Right atrium auricular region (tissue), 2 donors: ENCODE results near the gene CSNK2A3. TPM values are rescaled to one million over a fixed set of nuclear protein-coding genes. Genes with fewer than 3 reads are reported as not detected.

Experiments
- DNase-seq: peaks from one replicate; pipeline ENCODE4 v3.0.0-alpha.2; 2019; ENCODE audit warnings: low spot score
- H3K27ac ChIP-seq, 2 donors: fragments of 200-600 bp; sonication (generic); 1 replicate in 1 of 2; 2 replicates in 1 of 2; pipeline ENCODE4 v1.5.1; 2016 to 2019
- H3K27me3 ChIP-seq, 2 donors: fragments of 200-600 bp; sonication (generic); one replicate each; pipeline versions ENCODE4 v1.5.1 to v1.6.0; 2017 to 2019
- H3K36me3 ChIP-seq: fragments of 200-600 bp; sonication (generic); one replicate; pipeline ENCODE4 v1.5.1; 2016
- H3K4me1 ChIP-seq, 2 donors: fragments of 200-600 bp; sonication (generic); one replicate each; pipeline versions ENCODE4 v1.5.1 to v1.6.0; 2017 to 2019
- H3K4me3 ChIP-seq, 2 donors: fragments of 200-600 bp; sonication (generic); 1 replicate in 1 of 2; 2 replicates in 1 of 2; pipeline ENCODE4 v1.5.1; 2017 to 2019; ENCODE audit warnings: mild to moderate bottlenecking in 1 of 2, moderate library complexity in 1 of 2
- H3K9me3 ChIP-seq, 2 donors: fragments of 200-600 bp; sonication (generic); one replicate each; pipeline ENCODE4 v1.5.1; 2019
- CTCF ChIP-seq, 2 donors: fragments of 200-600 bp; sonication (generic); IDR thresholded peaks; one replicate each; pipeline ENCODE4 v1.5.1; 2019; ENCODE audit warnings: antibody characterized with exemption in 2 of 2
- total RNA-seq, 2 donors: library from RNA; depleted of rRNA; stranded (reverse); fragments of >200 nt; gene quantifications; one replicate each; pipeline ENCODE4 v1.1.0, GENCODE V29; 2016

Gene CSNK2A3
- total RNA-seq, 2 donors from 2014 or later = 0.75 to 1.3 TPM

DNA sequence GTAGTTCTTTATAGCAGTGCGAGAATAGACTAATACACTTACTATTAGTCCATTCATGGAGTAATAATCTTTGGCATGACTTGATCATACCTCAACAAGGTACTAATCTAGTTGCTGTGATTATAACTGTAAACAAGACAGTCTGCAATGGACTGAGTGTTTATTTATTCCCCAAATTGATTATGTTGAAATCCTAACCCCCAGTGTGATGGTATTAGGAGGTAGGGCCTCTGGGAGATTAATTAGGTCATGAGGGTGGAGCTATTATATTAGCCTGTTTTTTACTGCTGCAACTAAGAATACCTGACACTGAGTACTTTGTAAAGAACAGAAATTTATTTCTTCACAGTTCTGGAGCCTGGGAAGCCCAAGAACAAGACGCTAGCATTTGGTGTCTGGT lies 30.9 kb upstream of the CSNK2A3 start:
- Histone ChIP-seq H3K27ac (no peak overlapping the region), H3K4me3 (no peak overlapping the region), H3K9me3 (no peaks in the 10 kb centered on the region), H3K4me1 (no peaks in the 10 kb centered on the region), H3K36me3 (no peaks in the 10 kb centered on the region), H3K27me3 (no peaks in the 10 kb centered on the region)
- no peak for DNase-seq
- TF ChIP-seq CTCF (IDR thresholded peaks at IDR 0.05) = no peak

- no peak overlapping the region for H3K27ac ChIP-seq
- H3K36me3 ChIP-seq = no peaks in the 10 kb centered on the region
- no peak for DNase-seq
- H3K27me3 ChIP-seq = no peaks in the 10 kb centered on the region
- no peaks in the 10 kb centered on the region for H3K4me1 ChIP-seq
- no peak for TF ChIP-seq CTCF (IDR thresholded peaks at IDR 0.05)
- H3K4me3 ChIP-seq = no peak overlapping the region
- H3K9me3 ChIP-seq = no peaks in the 10 kb centered on the region
Measured at GRCh38 chr11:11382858-11383532, 29.9 kb upstream of the CSNK2A3 start.

DNA sequence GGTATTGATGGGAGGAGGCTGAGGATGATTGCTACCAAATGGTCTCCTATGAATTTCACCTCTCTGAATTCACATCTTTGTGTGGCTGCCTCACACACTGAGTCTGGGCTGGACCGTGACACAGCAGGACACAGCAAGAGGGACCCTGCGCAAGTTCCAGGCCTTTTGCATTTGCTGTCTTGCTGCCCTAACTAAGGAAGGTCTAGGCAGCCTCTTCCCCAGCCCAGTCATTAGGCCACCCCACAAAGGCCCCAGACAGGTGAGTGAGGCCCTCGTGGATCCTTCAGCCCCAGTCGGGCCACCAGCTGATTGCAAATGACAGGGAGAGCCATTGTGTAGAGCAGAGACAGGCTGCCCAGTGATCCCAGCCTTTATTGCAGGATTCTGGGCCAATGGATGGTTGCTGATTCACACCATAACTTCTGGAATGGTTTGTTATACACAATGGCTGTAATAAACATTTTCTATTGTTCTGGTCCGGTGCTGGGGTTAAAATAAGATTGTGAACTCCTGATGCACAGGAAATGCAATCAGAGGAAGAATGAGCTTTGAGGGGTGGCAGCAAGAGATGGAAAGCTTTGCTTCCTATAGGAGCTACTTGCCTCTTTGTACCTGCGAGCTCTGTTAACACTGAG lies 28.5 kb upstream of the CSNK2A3 start:
- TF ChIP-seq CTCF (IDR thresholded peaks at IDR 0.05) = no peak
- Histone ChIP-seq H3K9me3 (no peaks in the 10 kb centered on the region), H3K4me1 (no peaks in the 10 kb centered on the region), H3K36me3 (no peaks in the 10 kb centered on the region), H3K27ac (no peak overlapping the region), H3K27me3 (no peaks in the 10 kb centered on the region), H3K4me3 (no peak overlapping the region)
- DNase-seq = no peak

DNA sequence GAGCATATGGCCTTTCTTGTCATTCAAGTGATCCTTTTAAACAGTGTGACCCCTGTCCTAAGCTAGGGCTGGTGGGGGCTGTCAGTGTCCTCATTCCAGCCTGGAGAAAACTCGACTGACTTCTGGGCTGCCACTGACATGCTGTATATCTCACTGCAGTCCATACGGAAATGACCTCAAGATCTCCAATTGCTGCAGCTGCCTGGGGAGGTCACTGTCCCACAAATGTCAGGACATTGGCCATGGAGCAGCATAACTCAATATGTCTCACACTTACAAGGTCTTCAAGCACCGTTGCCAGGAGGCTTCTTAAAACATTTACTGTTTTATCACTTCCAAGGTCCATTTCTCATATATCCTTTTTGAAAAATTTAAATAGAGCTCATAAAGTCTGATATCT lies 27.8 kb upstream of the CSNK2A3 start:
- no peaks in the 10 kb centered on the region for H3K4me1 ChIP-seq
- H3K9me3 ChIP-seq = no peaks in the 10 kb centered on the region
- H3K27me3 ChIP-seq = no peaks in the 10 kb centered on the region
- H3K4me3 ChIP-seq = no peak overlapping the region
- no peak for TF ChIP-seq CTCF (IDR thresholded peaks at IDR 0.05)
- H3K36me3 ChIP-seq = no peaks in the 10 kb centered on the region
- H3K27ac ChIP-seq = no peak overlapping the region
- DNase-seq = no peak

GRCh38 chr11:11380340-11380739 lies 27.3 kb upstream of the CSNK2A3 start:
- H3K27me3 ChIP-seq = no peaks in the 10 kb centered on the region
- no peak for DNase-seq
- H3K36me3 ChIP-seq = no peaks in the 10 kb centered on the region
- no peak overlapping the region for H3K27ac ChIP-seq
- TF ChIP-seq CTCF (IDR thresholded peaks at IDR 0.05) = no peak
- no peaks in the 10 kb centered on the region for H3K4me1 ChIP-seq
- H3K9me3 ChIP-seq = no peaks in the 10 kb centered on the region
- no peak overlapping the region for H3K4me3 ChIP-seq

GRCh38 chr11:11379661-11380060 lies 26.6 kb upstream of the CSNK2A3 start:
- Histone ChIP-seq H3K9me3 (no peaks in the 10 kb centered on the region), H3K27ac (no peak overlapping the region), H3K36me3 (no peaks in the 10 kb centered on the region), H3K4me3 (no peak overlapping the region), H3K4me1 (no peaks in the 10 kb centered on the region), H3K27me3 (no peaks in the 10 kb centered on the region)
- TF ChIP-seq CTCF (IDR thresholded peaks at IDR 0.05) = no peak
- no peak for DNase-seq
